ENCODE results near the gene PPTC7. TPM values are rescaled to one million over a fixed set of nuclear protein-coding genes. Genes with fewer than 3 reads are reported as not detected.

Gene PPTC7, protein sequence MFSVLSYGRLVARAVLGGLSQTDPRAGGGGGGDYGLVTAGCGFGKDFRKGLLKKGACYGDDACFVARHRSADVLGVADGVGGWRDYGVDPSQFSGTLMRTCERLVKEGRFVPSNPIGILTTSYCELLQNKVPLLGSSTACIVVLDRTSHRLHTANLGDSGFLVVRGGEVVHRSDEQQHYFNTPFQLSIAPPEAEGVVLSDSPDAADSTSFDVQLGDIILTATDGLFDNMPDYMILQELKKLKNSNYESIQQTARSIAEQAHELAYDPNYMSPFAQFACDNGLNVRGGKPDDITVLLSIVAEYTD
- total RNA-seq = 5.6 and 7.0 TPM in 2 replicates

DNA sequence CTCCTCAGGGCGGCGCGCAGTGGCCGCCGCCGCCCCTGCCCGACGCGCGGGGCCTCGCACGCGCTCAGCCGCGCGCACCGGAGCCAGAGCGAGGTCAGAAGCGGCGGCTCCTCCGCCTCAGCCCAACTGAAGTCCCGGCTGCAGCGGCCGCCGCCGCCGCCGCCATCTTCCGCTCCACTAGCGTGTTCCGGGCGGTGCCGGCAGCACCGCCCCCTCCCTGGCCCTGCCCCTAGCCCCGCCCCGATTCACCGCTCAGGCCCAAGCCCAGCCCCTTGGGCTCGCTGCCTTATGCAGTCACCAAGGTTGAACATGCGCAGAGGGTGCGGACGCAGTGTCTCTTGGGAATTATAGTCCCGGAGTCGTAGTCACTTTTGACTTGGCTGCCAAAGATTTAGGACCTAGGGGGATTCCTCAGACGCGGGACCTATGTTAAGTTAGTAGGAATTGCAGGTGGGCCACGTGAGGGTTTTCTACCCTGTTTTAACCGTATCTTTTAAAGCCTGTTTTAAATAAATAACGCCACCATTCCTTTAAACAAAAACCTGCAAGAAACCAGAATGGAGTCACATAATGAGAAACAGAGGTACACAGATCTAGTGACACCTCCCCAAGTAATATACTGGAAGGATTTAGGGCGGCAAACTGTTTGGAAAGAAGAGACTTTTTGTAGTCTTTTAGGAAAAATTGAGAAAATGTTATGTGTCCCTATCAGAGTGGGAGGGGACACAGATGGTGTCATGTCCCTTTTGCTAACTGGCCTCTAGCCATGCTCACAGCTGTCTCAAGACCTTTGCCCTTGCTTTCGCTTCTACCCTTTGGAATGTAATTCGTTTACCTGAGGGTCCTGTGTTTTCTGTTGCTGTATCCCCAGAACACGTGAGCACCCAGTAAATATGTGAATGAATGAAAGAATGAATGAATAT is at the start of gene PPTC7:
TSS of gene PPTC7 (minus strand) at position 182 of the 923 bp plus-strand sequence. CDS start 287 bp downstream, outside the sequence.

DNA sequence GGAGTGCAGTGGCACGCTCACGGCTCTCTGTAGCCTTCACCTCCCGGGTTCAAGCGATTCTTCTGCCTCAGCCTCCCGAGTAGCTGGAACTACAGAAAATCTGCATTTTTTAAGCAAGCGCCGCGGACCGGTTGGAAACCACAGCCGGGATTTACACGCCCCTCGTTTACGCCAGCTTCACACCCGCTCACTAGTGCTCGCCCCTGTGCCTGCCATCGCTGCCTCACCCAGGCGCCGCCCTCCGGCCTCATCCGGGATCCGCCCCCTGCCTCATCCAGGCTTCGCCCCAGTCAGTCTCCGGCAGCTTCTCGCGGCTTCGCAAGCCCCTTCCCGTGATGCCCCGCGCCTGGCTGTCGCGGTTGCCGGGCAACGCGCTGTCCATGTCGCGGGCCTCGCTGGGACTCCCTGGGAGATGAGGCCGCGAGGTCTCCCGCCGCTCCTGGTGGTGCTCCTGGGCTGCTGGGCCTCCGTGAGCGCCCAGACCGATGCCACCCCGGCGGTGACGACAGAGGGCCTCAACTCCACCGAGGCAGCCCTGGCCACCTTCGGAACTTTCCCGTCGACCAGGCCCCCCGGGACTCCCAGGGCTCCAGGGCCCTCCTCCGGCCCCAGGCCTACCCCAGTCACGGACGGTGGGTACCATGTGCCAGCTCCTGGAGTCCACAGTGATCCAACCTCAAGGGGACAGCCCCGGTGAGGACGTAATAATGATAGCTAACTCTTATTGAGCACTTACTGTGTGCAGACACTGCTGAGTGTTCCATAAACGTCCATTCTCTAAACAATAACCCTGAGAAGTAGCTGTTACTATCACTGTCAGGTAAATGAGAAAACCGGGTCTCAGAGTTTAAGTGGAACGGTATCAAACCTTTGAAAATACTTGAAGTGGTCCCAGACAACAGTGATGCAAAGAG is 30.9 kb upstream of the PPTC7 start, which contains the start of gene TCTN1:
TSS of gene TCTN1 (plus strand) at position 359 of the 914 bp plus-strand sequence. CDS start at position 413, 54 bp downstream.

DNA sequence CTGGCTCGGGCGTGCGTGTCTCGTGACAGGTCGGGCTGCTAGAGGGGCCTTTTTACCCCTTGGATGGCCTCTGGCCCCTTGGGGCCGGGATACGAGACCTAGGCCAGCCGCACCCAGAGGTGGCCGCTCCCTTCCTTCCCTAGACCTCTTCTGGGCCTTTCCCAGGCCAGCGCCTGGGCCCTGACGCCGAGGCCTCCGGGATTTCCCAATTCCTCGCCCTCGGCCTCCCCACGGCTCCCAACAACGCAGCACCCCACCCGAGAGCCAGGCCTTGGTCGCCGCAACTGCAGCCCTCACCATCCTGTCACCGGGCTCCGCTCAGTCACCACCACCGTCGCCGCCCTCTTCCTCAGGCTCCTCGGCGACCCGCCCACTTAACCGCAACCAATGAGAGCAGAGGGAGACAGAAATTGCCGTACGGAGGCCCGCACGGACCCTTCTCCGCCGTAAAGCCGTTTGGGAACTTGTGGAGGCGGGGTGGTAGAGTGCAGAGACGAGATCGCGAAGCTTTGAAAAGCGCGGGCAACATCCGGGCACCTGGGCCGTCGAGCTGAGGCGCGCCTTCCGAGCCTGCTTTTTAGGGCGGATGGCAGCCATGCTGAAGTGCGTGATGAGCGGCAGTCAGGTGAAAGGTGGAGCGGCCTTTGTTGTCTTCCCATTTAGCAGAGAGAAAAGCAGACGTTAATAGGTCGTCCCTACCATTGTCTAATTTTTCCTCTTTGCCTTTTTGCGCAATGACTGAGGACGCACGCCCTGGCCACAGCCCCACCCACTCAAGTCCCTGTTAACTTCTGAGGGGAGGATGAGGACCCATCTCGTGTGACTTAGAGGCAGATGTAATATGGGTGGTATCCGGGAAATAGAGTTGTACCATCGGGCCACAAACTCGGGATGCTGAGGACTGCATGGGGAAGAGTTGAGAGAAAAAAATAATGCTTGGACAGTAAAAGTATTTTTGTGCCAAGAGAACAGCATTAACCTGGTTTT is 81.1 kb downstream of the PPTC7 start, which contains the start of the genes RAD9B and VPS29:
TSS of gene RAD9B (plus strand) at position 580 of the 987 bp plus-strand sequence. CDS start at position 587, 7 bp downstream.
TSS of gene VPS29 (minus strand) at position 360 of the 987 bp plus-strand sequence. CDS start at position 300, 60 bp downstream.

Other genes with a start within 250 kb of the PPTC7 start
- 48.6 and 53.5 TPM in 2 replicates for gene ANAPC7, start 179.6 kb downstream of the PPTC7 start, total RNA-seq
- 204 and 243 TPM in 2 replicates for gene ARPC3, start 133.0 kb downstream of the PPTC7 start, total RNA-seq
- 13.8 and 17.6 TPM in 2 replicates for gene GPN3, start 115.1 kb downstream of the PPTC7 start, total RNA-seq
- gene FAM216A, start 114.5 kb downstream of the PPTC7 start, total RNA-seq = 10.9 and 15.7 TPM in 2 replicates
- 69.1 and 70.0 TPM in 2 replicates for gene VPS29, start 81.2 kb downstream of the PPTC7 start, total RNA-seq
- gene RAD9B, start 81.0 kb downstream of the PPTC7 start, total RNA-seq = 0.56 and 1.2 TPM in 2 replicates
- 26.4 and 29.3 TPM in 2 replicates for gene TCTN1, start 30.8 kb upstream of the PPTC7 start, total RNA-seq
- 1.7 and 2.3 TPM in 2 replicates for gene HVCN1, start 105.8 kb upstream of the PPTC7 start, total RNA-seq
- gene PPP1CC, start 159.6 kb upstream of the PPTC7 start, total RNA-seq = 73.2 and 74.9 TPM in 2 replicates